ENCODE measurements around the gene ZNF534.

The ZNF534 gene

DNA sequence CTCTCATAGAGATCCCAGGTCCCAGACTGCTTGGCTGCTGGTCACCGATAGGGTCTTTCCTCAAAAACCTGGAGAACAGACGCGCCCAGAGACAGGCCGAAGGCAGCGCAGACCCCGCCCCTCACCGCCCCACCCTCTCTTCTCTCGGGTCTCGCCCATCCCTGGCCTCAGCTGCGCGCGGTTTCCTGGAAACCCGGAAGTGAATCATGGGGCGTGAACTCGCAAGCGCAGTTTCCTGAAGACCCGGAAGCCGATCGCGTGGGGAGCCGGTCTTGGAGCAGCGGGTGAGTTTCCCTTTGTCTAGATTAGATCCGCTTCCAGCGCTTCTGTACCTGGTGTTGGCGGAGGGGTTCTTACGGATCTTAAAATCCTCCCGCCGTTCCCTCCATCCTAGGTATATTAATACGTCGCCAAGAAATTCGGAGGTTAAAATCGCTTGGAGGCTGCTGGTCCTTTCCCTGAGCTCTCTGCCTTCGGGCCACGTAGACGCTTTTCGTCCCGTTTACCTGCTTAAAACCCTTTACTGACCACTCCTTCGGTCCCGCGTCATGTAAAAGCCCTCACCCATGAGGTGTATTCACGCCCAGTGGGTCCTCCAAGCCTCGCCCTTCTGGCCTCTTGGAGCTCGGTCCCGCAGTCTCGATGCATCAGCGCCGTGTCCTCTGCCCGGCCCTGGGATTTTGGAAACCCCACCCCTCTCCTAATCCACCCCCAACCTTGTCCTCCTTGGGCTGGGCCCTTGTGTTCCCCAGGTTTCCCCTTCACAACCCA is 24.6 kb downstream of the ZNF534 start, which contains the start of gene ZNF578:
TSS of gene ZNF578 (plus strand) at position 230 of the 771 bp plus-strand sequence. CDS start 48,293 bp downstream, outside the sequence.
- no peak for TF ChIP-seq EGR1 (IDR thresholded peaks at IDR 0.05)
- TF ChIP-seq, protein P1, sequence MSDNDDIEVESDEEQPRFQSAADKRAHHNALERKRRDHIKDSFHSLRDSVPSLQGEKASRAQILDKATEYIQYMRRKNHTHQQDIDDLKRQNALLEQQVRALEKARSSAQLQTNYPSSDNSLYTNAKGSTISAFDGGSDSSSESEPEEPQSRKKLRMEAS (IDR thresholded peaks at IDR 0.05), result peak; percentile 44; the same call in 1 of the 2 replicates

- TF ChIP-seq RAD21 (IDR thresholded peaks at IDR 0.05; ENCODE audit: low read depth) (peak; percentile 38), CEBPB (IDR thresholded peaks at IDR 0.05) (no peak), REST (IDR thresholded peaks at IDR 0.05; ENCODE audit: low read depth) (no peak), YY1 (IDR thresholded peaks at IDR 0.05; ENCODE audit: low read depth) (no peak), EP300 (IDR thresholded peaks at IDR 0.05; ENCODE audit: borderline replicate concordance) (no peak)
- TF ChIP-seq, protein P2, sequence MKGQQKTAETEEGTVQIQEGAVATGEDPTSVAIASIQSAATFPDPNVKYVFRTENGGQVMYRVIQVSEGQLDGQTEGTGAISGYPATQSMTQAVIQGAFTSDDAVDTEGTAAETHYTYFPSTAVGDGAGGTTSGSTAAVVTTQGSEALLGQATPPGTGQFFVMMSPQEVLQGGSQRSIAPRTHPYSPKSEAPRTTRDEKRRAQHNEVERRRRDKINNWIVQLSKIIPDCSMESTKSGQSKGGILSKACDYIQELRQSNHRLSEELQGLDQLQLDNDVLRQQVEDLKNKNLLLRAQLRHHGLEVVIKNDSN (IDR thresholded peaks at IDR 0.05), result no peak
- TF ChIP-seq, protein P1 (IDR thresholded peaks at IDR 0.05), result no peak
Observed at GRCh38 chr19:52464798-52465470, 36.0 kb downstream of the ZNF534 start.

DNA sequence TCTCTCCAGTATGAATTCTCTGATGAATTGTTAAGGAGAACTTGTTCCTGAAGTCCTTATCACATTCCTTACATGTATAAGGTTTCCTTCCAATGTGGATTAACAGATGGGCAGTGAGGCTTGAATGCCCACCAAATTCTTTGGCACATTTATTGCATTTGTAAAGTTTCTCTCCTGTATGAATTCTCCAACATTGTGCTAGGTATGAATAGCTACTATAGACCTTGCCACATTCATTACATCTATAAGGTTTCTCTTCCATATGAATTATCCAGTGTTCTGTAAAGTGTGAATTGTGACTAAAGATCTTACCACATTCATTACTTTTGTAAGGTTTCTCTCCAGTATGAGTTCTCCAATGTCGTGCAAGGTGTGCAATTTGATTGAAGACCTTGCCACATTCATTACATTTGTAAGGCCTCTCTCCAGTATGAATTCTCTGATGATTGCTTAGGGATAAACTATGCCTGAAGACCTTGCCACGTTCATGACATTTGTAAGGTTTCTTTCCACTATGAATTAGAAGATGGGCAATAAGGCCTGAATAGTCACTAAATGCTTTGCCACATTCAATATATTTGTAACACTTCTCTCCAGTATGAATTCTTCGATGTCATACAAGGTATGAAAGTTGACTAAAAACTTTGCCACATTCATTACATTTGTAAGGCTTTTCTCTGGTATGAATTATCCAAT is 44.9 kb downstream of the ZNF534 start:
- TF ChIP-seq NFIC (IDR thresholded peaks at IDR 0.05), result no peak
- TF ChIP-seq, protein P2 (IDR thresholded peaks at IDR 0.05), result 0 out of 2 replicates have a peak, but pooled peaks have one; percentile 34

GRCh38 chr19:52474351-52475127 is 45.6 kb downstream of the ZNF534 start:
- TF ChIP-seq REST (IDR thresholded peaks at IDR 0.05; ENCODE audit: low read depth) (no peak), CEBPB (IDR thresholded peaks at IDR 0.05) (no peak), TCF12 (IDR thresholded peaks at IDR 0.05; ENCODE audit: low read depth) (no peak), YY1 (IDR thresholded peaks at IDR 0.05; ENCODE audit: low read depth) (no peak), RAD21 (IDR thresholded peaks at IDR 0.05; ENCODE audit: low read depth) (no peak), TEAD4 (IDR thresholded peaks at IDR 0.05) (no peak), NFIC (IDR thresholded peaks at IDR 0.05) (no peak), EP300 (IDR thresholded peaks at IDR 0.05; ENCODE audit: borderline replicate concordance) (no peak), TAF1 (IDR thresholded peaks at IDR 0.05; ENCODE audit: low read depth) (no peak), CREB1 (IDR thresholded peaks at IDR 0.05; ENCODE audit: low read depth) (no peak), ZBTB7A (IDR thresholded peaks at IDR 0.05; ENCODE audit: low read depth) (no peak), FOXM1 (IDR thresholded peaks at IDR 0.05; ENCODE audit: borderline replicate concordance, low read depth) (no peak), EGR1 (IDR thresholded peaks at IDR 0.05) (no peak)
- TF ChIP-seq, protein P1 (IDR thresholded peaks at IDR 0.05), result no peak
- TF ChIP-seq, protein P2 (IDR thresholded peaks at IDR 0.05), result no peak

Data from Ishikawa (cell line).